Germinal center (tissue), 1 donor: ENCODE results near the gene APOO.
A peak's percentile ranks its signal among the peaks of the same experiment; 100 is the strongest.

ENCODE experiments used
- DNase-seq: peaks from one replicate; pipeline ENCODE4 v3.0.0; 2012; ENCODE audit warnings: mixed read lengths, low spot score

APOO gene

DNA sequence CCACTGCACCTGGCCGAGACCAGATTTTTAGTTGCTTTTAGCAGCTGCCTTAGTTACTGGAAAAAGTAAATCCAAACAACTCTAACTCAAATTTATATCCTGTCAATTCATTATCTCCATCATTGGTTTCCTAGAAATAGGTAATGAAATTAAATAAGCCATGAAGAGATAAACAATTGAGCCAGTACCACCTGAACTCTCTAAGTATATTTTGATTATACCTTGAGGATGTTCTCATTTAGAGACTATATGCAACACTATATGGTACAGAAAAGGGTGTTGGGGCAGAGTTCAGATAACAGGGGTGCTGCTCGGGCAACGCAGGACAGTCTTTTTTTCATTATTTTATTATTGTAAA lies 89.8 kb downstream of the APOO start:
- no peak for DNase-seq

DNA sequence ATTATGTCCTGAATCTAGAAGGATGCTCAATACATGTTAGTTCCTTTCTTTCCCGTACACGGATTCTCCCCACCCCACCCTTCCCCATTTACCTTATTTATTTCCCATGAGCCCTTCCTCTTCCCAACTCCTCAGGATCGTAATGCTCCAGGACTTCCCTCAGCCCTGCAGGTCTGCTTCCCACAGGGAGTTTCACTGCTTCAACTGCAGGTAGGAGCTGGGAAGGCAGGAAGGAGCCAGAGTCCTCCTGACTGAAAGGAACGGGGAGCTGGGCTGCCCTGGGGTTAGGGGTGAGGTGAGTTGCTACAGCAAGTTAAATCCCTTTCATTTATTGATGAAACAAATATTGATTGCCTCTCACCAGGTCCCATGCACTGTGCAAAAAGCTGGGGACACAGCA lies 91.6 kb downstream of the APOO start:
- no peak for DNase-seq

DNA sequence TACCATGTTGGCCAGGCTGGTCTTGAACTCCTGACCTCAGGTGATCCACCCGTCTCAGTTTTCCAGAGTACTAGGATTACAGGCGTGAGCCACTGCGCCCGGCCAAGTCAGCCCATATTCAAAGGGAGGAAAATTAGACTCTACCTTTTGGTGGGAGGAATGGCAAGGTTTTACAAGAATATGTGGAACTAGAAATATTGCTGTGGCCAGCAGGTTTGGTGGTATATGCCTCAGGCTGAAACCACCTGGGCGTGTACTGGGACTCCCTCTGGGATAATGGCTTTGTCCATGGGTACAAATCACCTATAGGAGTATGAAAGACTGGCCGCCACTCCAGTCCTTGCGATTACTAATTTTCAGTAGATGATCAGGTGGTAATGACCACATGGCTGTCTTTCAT lies 92.4 kb downstream of the APOO start:
- no peak for DNase-seq

DNA sequence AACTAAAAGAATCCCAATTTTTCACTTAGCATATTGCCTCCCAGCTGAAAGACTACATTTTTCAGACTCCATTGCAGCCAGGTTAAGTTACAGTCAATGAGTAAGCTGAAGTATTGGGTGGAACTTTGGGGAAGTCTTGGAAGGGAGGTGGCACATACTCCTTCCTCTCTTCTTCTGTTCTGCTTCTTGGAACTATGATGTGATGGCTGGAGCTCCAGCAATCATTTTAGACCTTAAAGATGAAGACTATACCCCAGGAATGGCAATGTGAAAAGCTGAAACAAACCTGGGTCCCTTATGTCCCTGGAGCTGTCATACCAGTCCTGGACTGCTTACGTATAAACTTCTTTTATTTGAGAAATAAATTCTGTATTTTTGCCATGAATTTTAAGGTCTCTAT lies 93.9 kb downstream of the APOO start:
- no peak for DNase-seq

DNA sequence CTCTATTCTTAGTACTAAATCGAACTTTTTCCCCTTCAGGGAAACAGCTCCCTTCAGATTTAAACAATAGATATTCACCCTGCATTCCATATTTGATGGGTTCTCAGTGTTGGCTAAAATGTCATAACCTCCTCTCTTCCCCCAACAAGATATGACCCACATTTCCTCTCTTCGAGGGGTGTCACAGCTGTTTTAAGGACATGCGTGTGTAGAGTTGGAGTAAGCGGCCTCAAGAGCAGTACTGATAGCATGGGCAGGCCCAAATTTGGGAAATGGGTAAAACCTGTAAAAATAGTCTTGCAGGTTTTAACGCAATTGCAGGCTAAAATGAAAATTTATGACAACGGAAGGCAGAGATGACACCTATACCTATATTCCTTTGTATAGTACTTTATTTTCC lies 96.1 kb downstream of the APOO start:
- DNase-seq: no peak

DNA sequence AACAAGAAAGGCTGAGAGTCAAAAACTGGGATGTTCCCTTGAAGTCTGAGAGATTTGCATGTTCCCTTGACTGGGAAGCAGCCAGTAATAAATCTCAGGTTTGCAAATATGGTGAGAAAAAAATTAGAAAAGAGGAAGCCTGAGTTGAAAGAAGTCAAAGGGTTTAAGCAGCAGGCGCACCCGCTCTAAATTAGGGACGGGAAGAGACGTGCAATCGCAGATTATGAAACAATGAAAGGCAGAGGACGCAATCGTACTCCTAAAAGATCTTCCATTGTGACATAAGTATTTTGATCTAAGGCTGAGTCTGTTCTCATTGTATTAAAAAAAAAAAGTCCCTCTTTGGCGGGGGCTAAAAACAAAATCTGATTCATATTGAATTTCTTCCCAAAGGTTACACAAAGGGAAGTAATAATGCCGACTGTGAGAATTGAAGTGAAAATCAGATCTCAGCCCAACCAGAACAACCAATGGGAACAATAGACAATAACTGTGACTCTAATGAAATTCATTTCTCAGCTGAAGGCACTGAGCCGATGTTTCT lies 96.6 kb downstream of the APOO start:
- peak; percentile 5 for DNase-seq

DNA sequence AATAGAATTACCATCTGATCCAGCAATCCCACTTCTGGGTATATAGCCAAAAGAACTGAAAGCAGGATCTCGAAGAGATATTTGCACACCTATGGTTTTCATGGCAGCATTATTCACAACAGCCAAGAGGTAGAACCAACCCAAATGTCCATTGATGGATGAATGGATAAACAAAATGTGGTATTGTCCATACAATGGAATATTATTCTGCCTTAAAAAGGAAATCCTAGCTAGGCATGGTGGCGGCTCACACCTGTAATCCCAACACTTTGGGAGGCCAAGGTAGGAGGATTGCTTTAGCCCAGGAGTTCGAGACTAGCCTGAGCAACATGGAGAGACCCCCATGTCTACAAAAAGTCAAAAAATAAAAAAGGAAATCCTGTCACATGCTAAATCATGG lies 97.5 kb downstream of the APOO start:
- no peak for DNase-seq

DNA sequence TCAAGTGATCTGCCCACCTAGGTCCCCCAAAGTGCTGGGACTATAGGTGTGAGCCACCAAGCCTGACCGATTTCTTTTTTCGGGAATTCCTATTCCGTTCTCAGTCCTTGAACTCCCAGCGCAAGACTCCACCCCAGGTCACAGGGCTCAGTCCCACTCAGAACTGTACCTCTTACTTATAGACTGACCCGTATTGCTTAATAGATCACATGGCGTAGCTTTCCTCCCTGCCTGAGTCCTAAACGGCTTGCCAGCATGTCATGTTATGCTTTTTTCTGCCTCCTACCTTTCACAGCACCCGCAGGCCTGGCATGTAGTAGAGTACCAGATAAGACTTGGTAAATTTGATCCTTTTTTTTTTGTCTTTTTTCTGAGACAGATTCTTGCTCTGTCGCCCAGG lies 102.3 kb downstream of the APOO start:
- DNase-seq: no peak

DNA sequence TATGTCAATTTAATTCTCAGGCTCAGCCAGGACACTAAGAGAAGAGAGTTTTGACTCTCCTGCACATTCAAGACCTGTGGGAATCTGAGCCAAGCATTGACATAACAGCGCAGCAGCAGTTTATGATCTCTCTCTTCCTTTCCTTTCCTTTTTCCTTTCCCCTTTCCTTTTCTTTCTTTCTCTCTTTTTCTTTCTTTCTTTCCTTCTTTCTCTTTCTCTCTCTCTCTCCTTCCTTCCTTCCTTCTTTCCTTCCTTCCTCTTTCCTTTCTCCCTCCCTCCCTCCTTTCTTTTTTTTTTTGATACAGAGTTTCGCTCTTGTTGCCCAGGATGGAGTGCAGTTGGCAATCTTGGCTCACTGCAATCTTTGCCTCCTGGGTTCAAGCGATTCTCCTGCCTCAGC lies 103.2 kb downstream of the APOO start:
- no peak for DNase-seq

DNA sequence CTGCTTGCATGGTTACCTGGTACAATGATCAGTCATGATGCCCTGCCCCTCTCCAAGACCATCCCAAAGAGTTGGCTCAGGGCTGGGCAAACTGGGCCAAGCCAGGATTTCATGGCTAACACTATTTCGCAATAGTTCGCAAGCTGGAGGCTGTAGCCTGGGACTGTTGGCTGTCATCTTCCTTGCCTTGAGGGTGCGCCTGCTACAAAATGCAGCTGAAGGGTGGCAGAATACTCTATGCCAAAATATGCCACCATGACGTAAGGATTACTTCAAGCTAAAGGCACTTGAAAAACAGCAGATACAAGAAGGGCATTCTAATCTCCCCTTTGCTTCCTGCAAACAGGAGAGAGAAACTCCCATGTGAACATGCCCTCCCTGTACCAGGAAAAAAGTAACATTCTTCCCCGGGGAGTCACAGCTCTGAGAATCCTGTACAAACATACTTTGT lies 103.8 kb downstream of the APOO start:
- DNase-seq: no peak

DNA sequence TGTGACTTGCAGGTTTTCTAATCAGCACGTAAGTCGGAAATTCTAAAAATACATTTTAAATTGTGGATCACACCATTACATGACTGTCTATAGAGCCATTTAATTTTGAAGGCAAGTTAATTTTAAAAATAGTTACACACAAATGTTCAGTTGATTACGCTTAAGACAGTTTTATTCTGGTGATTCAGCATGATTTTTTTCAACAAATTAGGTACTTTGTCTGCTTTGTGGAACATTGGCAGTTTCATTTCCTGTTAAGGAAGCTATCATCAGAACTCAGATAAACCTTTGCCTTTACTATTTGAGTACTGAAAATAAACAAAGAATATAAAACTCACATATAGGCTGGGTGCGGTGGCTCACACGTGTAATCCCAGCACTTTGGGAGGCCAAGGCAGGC lies 105.3 kb downstream of the APOO start:
- peak; percentile 28 for DNase-seq

DNA sequence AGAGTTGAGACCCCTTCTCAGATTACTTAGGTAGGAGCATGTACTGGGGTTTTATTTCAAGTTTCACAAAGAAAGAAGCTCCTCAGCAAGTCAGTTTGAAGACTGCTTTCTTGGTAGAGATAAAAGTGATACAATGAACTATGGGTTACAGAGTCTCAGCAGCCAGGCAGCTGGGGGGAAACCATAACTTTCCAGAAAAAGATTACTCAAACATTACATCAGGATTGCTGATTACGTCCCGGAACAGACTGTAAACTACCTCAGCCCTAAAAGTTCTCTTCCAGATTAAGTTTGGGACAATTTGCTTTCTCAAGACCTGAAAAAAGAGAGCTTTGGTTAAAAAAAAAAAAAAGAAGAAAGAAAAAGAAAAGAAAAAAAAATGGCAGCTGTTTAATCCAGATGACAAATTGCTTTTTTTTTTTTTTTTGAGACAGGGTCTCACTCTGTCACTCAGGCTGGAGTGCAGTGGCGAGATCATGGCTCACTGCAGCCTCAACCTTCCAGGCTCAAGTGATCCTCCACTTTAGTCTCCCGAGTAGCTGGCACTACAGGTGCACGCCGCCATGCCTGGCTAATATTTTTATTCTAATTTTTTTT lies 108.2 kb downstream of the APOO start:
- no peak for DNase-seq

DNA sequence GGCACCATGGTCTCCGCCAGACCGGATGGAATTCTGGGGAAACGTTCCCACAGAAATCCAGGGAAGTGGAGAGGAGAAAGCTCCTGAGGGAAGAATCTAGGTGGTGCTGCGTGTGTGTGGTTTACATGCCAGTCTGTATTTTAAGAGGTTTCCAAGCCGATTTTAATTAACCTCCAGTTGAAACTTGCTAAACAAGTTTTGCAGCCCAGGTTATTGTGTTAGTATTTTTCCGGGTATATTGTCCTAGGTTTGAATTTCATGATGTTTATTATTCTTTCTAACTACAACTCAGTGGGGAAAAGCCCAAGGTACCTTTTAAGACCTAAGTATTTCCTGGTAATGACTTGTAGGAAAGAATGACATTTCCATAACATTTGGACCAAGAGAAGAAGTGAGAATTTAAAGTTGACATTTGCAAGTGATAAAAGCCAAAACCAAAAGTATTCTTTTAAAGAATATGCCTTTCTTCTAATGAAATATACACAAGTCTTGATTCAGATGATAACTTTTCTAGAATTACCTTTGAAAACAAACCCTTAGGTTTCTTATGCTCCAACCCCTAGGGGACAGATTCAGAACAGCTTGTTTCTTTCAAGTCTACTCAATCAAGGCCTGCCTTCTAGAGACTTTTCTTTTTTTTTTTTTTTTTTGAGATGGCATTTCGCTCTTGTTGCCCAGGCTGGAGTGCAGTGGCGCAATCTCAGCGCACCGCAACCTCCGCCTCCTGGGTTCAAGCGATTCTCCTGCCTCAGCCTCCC lies 110.2 kb downstream of the APOO start:
- DNase-seq: no peak

DNA sequence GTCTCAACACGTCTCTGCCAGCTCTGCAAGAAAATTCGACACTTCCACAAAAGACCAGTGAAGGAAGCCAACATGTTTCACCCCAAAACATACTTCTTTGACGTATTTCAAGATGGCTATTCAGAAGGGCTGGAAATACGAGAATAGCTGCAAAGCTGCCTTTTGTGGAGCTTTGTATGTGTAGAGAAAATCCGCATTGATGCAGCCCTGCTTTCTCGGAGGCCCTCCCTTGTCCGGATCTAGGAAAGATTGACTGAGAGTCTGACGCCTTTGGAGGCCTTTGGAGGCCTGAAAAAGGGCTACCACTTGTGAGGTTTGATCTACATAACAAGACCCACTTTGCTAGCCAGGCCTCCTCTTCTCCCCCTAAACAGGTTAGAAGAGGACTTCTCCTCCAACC lies 112.5 kb downstream of the APOO start:
- DNase-seq: no peak

DNA sequence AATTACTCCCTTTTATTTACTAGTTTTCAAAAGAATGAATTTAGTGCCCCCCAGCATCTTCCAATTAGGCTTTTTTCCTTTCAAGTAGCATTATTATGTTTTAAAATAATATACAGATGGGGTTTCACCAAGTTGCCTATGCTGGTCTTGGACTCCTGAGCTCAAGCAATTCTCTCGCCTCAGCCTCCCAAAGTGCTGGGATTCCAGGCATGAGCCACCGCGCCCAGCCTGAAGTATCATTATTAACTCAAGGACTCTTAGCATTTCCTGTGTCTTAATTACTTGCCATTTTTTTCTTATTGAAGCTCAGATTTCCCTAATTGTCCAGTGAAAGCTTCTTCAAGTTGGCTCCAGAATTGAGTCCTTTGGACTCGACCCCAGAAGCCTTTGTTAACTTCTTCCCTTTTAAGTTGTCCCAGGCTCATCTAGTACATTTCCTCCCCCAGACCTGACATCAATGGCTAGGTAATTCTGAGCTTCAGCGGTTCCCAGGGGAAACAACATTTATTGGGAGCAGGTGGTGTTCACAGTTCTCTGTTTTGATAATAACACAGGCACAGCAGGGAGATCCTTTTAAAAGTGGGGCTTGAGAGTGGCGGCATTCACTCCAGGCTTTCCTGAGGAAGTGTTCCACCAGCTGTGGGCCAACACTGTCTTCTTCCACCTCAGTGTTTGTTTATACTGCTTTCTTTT lies 114.7 kb downstream of the APOO start:
- no peak for DNase-seq

DNA sequence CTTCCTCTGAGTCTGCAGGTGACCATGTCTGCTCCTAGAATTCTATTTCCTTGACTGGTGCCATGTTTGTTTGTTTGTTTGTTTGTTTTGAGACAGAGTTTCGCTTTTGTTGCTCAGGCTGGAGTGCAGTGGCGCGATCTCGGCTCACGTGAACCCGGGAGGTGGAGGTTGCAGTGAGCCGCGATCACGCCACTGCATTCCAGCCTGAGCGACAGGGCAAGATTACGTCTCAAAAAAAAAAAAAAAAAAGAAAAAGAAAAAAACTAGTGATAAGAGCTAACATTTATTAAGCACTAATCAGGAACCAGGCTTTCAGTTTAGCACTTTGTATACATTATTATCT lies 117.6 kb downstream of the APOO start:
- DNase-seq: no peak

DNA sequence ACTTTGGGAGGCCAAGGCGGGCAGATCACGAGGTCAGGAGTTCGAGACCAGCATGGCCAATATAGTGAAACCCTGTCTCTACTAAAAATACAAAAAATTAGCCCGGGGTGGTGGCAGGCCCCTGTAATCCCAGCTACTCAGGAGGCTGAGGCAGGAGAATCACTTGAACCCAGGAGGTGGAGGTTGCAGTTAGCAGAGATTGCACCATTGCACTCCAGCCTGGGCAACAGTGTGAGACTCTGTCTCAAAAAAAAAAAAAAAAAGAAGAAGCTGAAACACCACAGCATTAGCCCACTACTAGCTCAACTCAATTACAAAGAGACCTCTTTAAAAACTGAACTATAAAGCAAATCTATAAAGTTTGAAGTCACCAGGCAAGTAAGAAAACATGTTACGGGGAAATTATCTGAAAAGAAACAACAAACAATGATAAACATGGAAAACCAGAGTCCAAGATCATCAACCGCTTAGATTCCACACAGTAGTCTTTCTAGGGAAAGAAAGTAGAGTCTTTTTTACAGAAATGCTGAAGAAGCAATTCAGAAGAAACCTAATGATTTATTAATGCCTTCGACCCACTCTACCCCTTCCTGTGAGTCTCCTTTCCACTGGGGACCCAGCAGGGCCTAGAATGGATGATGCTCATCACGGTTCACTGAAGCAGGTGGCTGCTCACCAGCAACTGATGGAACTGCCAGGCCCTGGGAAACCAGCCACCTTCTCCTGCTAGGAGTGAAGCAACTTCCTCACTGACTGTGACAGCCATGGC lies 118.2 kb downstream of the APOO start:
- no peak for DNase-seq

DNA sequence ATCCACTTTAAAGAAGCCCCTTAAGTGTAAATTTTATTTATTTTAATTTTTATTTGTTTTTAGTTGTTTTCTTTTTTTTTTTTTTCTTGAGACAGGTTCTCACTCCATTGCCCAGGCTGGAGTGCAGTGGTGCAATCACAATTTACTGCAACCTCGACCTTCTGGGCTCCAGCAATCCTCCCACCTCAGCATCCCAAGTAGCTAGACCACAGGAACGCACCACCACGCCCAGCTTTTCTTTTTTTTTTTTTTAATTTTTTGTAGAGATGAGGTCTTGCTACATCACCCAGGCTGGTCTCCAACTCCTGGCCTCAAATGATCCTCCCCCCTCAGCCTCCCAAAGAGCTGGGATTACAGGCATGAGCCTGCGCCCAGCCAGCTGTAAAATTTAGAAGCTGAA lies 118.8 kb downstream of the APOO start:
- DNase-seq: no peak

DNA sequence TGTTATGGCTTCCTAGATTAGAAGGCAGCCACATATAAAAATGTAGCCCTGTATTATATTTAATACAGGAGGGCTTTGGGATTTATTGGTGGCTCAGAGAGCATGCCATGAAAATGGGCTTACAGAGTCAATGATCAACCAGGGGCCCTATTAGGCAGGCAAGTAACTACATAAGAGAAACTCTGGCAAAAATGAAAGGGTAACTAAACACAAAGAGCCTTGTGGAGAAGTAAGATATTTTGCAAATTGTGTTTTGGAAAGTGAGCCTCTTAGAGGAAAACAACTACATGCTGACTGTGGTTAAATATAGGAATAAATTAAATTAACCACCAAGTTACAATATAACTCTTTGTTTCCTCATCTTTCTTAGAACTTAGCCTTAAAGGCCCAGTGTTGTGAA lies 119.2 kb downstream of the APOO start:
- DNase-seq: no peak

DNA sequence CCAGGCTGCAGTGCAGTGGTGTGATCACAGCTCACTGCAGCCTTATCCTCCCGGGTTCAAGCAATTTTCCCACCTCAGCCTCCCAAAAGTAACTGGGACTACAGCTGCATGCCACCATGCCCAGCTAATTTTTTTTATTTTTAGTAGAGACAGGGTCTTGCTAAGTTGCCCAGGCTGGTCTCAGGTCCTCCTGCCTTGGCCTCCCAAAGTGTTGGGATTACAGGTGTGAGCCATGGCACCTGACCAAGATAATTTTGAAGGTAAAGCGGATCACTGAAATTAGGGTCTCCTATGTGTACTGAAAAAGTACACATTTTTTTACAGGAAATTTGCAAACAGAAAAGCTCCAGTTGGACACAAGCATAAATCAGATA lies 120.0 kb downstream of the APOO start:
- DNase-seq: no peak

DNA sequence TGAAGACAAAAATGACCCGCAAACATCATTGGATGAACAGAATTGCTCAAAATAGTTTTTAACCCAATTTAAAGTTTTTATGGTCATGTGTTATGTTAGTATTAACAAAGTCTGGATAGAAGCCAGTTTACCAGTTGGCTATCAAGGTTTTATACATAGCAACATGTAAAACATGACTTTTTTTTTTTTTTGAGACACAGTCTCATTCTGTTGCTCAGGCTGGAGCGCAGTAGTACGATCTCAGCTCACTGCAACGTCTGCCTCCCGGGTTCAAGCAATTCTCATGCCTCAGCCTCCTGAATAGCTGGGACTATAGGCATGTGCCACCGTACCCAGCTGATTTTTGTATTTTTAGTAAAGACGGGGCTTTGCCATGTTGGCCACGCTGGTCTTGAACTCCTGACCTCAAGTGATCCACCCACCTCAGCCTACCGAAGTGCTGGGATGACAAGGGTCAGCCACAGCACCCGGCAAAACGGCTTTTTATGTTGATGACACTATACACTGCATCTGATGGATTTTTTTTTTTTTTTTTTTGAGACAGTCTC lies 121.4 kb downstream of the APOO start:
- no peak for DNase-seq

DNA sequence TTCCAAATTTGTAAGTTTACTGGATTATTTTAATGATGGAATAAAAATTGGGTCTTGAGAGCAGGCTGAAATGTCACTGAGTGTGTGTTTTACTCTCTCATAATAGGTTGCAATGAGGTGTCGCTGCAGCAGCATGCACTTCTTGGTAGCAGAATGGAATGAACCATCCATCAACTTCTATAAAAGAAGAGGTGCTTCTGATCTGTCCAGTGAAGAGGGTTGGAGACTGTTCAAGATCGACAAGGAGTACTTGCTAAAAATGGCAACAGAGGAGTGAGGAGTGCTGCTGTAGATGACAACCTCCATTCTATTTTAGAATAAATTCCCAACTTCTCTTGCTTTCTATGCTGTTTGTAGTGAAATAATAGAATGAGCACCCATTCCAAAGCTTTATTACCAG lies 122.2 kb downstream of the APOO start:
- DNase-seq: no peak
